ENCODE results near the gene PPP6R2.

The PPP6R2 gene

GRCh38 chr22:50487290-50488005, 144.3 kb downstream of the PPP6R2 start:
- DNase-seq (ENCODE audit: low read depth), result no peak

- no peak for DNase-seq (ENCODE audit: low read depth)
Observed at GRCh38 chr22:50488006-50488677, 145.0 kb downstream of the PPP6R2 start.

- no peak for DNase-seq (ENCODE audit: low read depth)
Observed at GRCh38 chr22:50488886-50489285, 145.8 kb downstream of the PPP6R2 start.

GRCh38 chr22:50489363-50490243, 146.5 kb downstream of the PPP6R2 start:
- DNase-seq (ENCODE audit: low read depth), result no peak

- no peak for DNase-seq (ENCODE audit: low read depth)
Observed at GRCh38 chr22:50490531-50491308, 147.6 kb downstream of the PPP6R2 start.

Data from T follicular helper cell (primary cell).